NCI-H82 treated with DMSO at 0.1 percent for 48 hours (cell line): ENCODE data around the gene IFI44L.

Experiments used
- DNase-seq: peaks from one replicate; lab custom pipeline; 2025; ENCODE audit not compliant: unreplicated experiment; lab: John Stamatoyannopoulos, UW

IFI44L gene

DNA sequence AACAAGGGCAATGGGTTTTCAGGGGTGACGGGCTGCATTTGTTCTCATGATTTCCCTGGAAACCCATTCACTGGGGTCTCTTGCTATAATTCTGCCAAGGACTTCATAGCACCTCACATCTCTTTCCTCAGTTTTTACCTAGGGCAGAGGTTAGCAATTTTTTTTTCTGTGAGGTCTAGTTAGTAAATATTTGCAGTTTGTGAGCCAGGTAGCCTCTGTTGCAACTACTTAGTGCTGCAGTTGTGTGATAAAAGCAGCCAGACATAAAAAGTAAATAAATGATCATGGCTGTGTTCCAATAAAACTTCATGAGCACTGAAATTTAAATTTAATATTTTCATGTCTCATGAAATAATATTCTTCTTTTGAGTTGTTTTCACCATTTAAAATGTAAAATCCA lies 67.1 kb downstream of the IFI44L start:
- DNase-seq: no peak

DNA sequence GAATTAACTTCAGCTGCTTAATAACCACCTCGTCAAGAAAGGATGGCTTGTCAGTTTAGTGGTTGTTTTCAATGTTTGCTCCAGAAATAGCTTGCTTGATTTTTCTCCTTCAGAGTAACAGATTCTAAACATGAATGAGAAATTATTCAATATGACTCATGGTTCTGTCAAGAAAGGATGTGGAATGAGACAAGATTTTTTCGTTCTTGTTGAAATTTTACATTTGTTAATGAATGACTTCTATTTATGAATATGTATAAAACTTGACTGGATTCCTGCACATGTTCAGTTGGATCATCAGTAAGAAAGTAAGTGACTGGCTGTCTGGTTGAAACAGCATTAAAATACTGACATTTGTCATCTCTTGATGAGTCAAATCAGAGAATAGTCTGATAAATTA lies 67.7 kb downstream of the IFI44L start:
- DNase-seq: no peak

GRCh38 chr1:78688697-78689096 lies 68.4 kb downstream of the IFI44L start:
- no peak for DNase-seq

- no peak for DNase-seq
Measured at GRCh38 chr1:78690516-78690915, 70.3 kb downstream of the IFI44L start.

- no peak for DNase-seq
Measured at GRCh38 chr1:78691995-78692747, 71.9 kb downstream of the IFI44L start.
